ENCODE measurements around the gene SKAP1. TPM values are rescaled to one million over a fixed set of nuclear protein-coding genes. Genes with fewer than 3 reads are reported as not detected.
A peak's percentile ranks its signal among the peaks of the same experiment; 100 is the strongest.
"Not testable (repeated sequence)": the region's sequence is repeated elsewhere in the genome, so short reads cannot be mapped to it uniquely, and the experiment has no call there.

SKAP1 gene
- total RNA-seq, 4 donors from 2014 or later: 1.1 to 1.7 (median 1.2) TPM

DNA sequence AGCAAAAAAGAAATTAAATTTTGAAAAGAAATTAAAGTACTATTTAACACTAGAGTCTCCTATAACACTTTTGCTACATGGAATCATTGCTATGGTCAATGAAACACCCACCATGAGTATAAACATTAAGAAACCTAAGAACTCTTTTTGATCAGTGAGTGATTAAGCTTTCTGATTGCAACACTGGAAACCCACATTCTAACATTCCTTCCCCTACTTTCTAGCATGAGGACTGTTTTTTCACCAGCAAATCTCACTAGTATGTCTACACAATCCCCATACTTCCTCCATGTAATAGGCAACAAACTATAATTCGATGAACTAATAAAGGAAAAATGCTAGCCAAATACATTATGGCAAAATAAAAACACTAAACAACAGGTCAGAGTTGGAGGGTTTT lies 54.7 kb downstream of the SKAP1 start:
- peaks cover 0 to 76% (median 0%) of the 10 kb centered on the region in 4 donors for H3K27me3 ChIP-seq
- no peak overlapping the region for H3K4me3 ChIP-seq
- no peak for DNase-seq (ENCODE audit: extremely low spot score)
- no peaks in the 10 kb centered on the region for H3K36me3 ChIP-seq
- intact Hi-C loops (cut with DNase I): no loop called here
- no peak overlapping the region for H3K27ac ChIP-seq (replicated peaks in 1 of 4)
- no peaks in the 10 kb centered on the region for H3K9me3 ChIP-seq
- no peak for TF ChIP-seq POLR2A (IDR thresholded peaks at IDR 0.05; ENCODE audit: low read depth)
- TF ChIP-seq POLR2AphosphoS5 (IDR thresholded peaks at IDR 0.05): no peak
- TF ChIP-seq CTCF (IDR thresholded peaks at IDR 0.05): no peak
- TF ChIP-seq EP300 (IDR thresholded peaks at IDR 0.05): no peak
- WGBS: 71% methylated on average over 1 of the region's 1 CpG
- no peaks in the 10 kb centered on the region for H3K4me1 ChIP-seq

- peaks cover 0 to 75% (median 0%) of the 10 kb centered on the region in 4 donors for H3K27me3 ChIP-seq
These were observed 55.3 kb downstream of the SKAP1 start for GRCh38 chr17:48374650-48375230.

GRCh38 chr17:48373883-48374282 lies 56.1 kb downstream of the SKAP1 start:
- peaks cover 0 to 81% (median 0%) of the 10 kb centered on the region in 4 donors for H3K27me3 ChIP-seq
- 86% methylated on average over 3 of the region's 3 CpGs for WGBS
- DNase-seq (ENCODE audit: extremely low spot score): no peak

More at GRCh38 chr17:48374650-48375230, 55.3 kb downstream of the SKAP1 start:
- Histone ChIP-seq H3K4me1 (no peaks in the 10 kb centered on the region), H3K9me3 (no peaks in the 10 kb centered on the region), H3K27ac (replicated peaks in 1 of 4) (no peak overlapping the region), H3K4me3 (no peak overlapping the region), H3K36me3 (no peaks in the 10 kb centered on the region)
- TF ChIP-seq CTCF (IDR thresholded peaks at IDR 0.05): peak in 1 of 3 experiments; percentile 41
- no peak for TF ChIP-seq POLR2A (IDR thresholded peaks at IDR 0.05; ENCODE audit: low read depth)
- WGBS: 67% methylated on average over 1 of the region's 1 CpG
- no peak for DNase-seq (ENCODE audit: extremely low spot score)
- intact Hi-C loops (cut with DNase I): no loop called here

DNA sequence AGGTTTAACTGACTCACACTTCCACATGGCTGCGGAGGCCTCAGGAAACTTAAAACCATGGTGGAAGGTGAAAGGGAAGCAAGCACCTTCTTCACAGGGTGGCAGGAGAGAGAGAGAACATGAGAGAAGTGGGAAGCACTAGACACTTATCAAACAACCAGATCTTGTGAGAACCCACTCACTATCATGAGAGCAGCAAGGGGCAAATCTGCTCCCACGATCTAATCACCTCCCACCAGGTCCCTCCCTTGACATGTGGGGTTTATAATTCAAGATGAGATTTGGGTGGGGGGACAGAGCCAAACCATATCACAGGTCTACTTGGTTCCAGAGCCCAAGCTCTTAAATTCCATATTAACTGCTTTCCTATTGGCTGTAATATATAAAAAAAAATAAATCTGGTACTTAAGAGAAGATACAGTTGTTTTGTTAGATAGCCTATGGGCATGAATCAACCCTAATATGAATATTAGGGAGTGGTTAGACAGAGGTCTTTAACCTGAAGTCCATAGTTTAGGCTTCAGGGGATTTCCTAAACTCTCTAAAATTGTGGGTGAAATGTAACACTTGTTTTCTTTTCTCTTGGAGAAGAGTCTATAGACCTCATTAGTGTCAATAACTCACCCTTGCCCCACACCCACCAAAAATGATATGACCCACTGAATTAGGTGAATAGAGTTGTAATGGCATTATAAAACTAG lies 56.7 kb downstream of the SKAP1 start:
- TF ChIP-seq POLR2AphosphoS5 (IDR thresholded peaks at IDR 0.05) (no peak), CTCF (IDR thresholded peaks at IDR 0.05) (no peak), POLR2A (IDR thresholded peaks at IDR 0.05; ENCODE audit: low read depth) (no peak), EP300 (IDR thresholded peaks at IDR 0.05) (no peak)
- no peaks in the 10 kb centered on the region for H3K36me3 ChIP-seq
- H3K9me3 ChIP-seq: no peaks in the 10 kb centered on the region
- H3K4me1 ChIP-seq: no peaks in the 10 kb centered on the region
- DNase-seq (ENCODE audit: extremely low spot score): no peak
- no peak overlapping the region for H3K27ac ChIP-seq (replicated peaks in 1 of 4)
- H3K4me3 ChIP-seq: no peak overlapping the region
- intact Hi-C loops (cut with DNase I): no loop called here
- peaks cover 0 to 80% (median 0%) of the 10 kb centered on the region in 4 donors for H3K27me3 ChIP-seq
- 59% methylated on average over 2 of the region's 2 CpGs for WGBS

More at GRCh38 chr17:48373883-48374282, 56.1 kb downstream of the SKAP1 start:
- Histone ChIP-seq H3K4me1 (no peaks in the 10 kb centered on the region), H3K4me3 (no peak overlapping the region), H3K9me3 (no peaks in the 10 kb centered on the region), H3K36me3 (no peaks in the 10 kb centered on the region), H3K27ac (replicated peaks in 1 of 4) (no peak overlapping the region)
- intact Hi-C loops (cut with DNase I): no loop called here
- TF ChIP-seq POLR2AphosphoS5 (IDR thresholded peaks at IDR 0.05) (no peak), CTCF (IDR thresholded peaks at IDR 0.05) (no peak), POLR2A (IDR thresholded peaks at IDR 0.05; ENCODE audit: low read depth) (no peak), EP300 (IDR thresholded peaks at IDR 0.05) (no peak)

DNA sequence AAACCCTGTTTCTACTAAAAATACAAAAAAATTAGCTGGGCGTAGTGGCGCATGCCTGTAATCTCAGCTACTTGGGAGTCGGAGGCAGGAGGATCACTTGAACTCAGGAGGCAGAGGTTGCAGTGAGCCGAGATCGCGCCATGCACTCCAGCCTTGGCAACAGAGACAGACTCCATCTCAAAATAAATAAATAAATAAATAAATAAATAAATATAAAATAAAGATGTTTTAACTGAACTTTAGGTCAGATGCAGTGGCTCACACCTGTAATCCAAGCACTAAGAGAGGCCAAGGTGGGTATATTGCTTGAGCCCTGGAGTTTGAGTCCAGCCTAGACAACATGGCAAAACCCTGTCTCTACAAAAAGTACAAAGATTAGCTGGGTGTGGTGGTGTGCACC lies 61.0 kb downstream of the SKAP1 start:
- H3K4me1 ChIP-seq: not testable (repeated sequence)

More for the DNA sequence above, 61.0 kb downstream of the SKAP1 start:
- intact Hi-C loops (cut with DNase I): loop anchor here (10.0 kb wide), 1 partner anchor 86 kb away; no protein-coding TSS in a partner anchor
- not testable (repeated sequence) for H3K9me3 ChIP-seq; H3K36me3 ChIP-seq; DNase-seq (ENCODE audit: extremely low spot score); H3K4me3 ChIP-seq; H3K27ac ChIP-seq (replicated peaks in 1 of 4)
- WGBS: 93% methylated on average over 6 of the region's 6 CpGs
- H3K27me3 ChIP-seq: peaks cover 0 to 91% (median 5%) of the 10 kb centered on the region in 4 donors

Data from esophagus muscularis mucosa (tissue), 4 donors.